ENCODE data around the gene SCCPDH.
A peak's percentile ranks its signal among the peaks of the same experiment; 100 is the strongest.
"Not testable (repeated sequence)": the region's sequence is repeated elsewhere in the genome, so short reads cannot be mapped to it uniquely, and the experiment has no call there.

The SCCPDH gene

GRCh38 chr1:246711548-246712003 lies 12.6 kb upstream of the SCCPDH start:
- DNase-seq (ENCODE audit: low read depth) = no peak
- TF ChIP-seq, protein P1, sequence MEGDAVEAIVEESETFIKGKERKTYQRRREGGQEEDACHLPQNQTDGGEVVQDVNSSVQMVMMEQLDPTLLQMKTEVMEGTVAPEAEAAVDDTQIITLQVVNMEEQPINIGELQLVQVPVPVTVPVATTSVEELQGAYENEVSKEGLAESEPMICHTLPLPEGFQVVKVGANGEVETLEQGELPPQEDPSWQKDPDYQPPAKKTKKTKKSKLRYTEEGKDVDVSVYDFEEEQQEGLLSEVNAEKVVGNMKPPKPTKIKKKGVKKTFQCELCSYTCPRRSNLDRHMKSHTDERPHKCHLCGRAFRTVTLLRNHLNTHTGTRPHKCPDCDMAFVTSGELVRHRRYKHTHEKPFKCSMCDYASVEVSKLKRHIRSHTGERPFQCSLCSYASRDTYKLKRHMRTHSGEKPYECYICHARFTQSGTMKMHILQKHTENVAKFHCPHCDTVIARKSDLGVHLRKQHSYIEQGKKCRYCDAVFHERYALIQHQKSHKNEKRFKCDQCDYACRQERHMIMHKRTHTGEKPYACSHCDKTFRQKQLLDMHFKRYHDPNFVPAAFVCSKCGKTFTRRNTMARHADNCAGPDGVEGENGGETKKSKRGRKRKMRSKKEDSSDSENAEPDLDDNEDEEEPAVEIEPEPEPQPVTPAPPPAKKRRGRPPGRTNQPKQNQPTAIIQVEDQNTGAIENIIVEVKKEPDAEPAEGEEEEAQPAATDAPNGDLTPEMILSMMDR (IDR thresholded peaks at IDR 0.05; ENCODE audit: low read depth, low read length) = no peak
- TF ChIP-seq POLR2A (IDR thresholded peaks at IDR 0.05; ENCODE audit: extremely low read depth, insufficient read length) = no peak
- TF ChIP-seq MYC (IDR thresholded peaks at IDR 0.05; ENCODE audit: low read depth, low read length) = no peak
- TF ChIP-seq, protein P2, sequence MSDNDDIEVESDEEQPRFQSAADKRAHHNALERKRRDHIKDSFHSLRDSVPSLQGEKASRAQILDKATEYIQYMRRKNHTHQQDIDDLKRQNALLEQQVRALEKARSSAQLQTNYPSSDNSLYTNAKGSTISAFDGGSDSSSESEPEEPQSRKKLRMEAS (IDR thresholded peaks at IDR 0.05; ENCODE audit: low read depth, low read length) = no peak
- no peak overlapping the region for H3K4me3 ChIP-seq (ENCODE audit: low read depth, low read length)

GRCh38 chr1:246712428-246712827 lies 11.8 kb upstream of the SCCPDH start:
- not testable (repeated sequence) for DNase-seq (ENCODE audit: low read depth); H3K4me3 ChIP-seq (ENCODE audit: low read depth, low read length)

DNA sequence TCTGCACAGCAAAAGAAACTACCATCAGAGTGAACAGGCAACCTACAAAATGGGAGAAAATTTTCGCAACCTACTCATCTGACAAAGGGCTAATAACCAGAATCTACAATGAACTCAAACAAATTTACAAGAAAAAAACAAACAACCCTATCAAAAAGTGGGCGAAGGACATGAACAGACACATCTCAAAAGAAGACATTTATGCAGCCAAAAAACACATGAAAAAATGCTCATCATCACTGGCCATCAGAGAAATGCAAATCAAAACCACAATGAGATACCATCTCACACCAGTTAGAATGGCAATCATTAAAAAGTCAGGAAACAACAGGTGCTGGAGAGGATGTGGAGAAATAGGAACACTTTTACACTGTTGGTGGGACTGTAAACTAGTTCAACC lies 4.8 kb upstream of the SCCPDH start:
- H3K4me3 ChIP-seq (ENCODE audit: low read depth, low read length); DNase-seq (ENCODE audit: low read depth): not testable (repeated sequence)

DNA sequence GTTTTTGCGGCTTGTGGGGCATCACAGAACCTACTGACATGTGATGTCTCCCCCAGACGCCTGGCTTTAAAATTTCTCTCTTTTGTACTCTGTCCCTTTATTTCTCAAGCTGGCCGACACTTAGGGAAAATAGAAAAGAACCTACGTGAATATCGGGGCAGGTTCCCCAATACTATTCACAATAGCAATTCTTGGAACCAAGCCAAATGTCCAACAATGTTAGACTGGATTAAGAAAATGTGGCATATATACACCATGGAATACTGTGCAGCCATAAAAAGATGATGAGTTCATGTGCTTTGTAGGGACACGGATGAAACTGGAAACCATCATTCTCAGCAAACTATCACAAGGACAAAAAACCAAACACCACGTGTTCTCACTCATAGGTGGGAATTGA lies 3.4 kb upstream of the SCCPDH start:
- DNase-seq (ENCODE audit: low read depth); H3K4me3 ChIP-seq (ENCODE audit: low read depth, low read length): not testable (repeated sequence)

GRCh38 chr1:246722720-246723119 lies 1.5 kb upstream of the SCCPDH start:
- TF ChIP-seq POLR2A (IDR thresholded peaks at IDR 0.05; ENCODE audit: extremely low read depth, insufficient read length) (no peak), MYC (IDR thresholded peaks at IDR 0.05; ENCODE audit: low read depth, low read length) (no peak)
- TF ChIP-seq, protein P2 (IDR thresholded peaks at IDR 0.05; ENCODE audit: low read depth, low read length) = no peak
- TF ChIP-seq, protein P1 (IDR thresholded peaks at IDR 0.05; ENCODE audit: low read depth, low read length) = no peak
- H3K4me3 ChIP-seq (ENCODE audit: low read depth, low read length) = no peak overlapping the region
- no peak for DNase-seq (ENCODE audit: low read depth)

- DNase-seq (ENCODE audit: low read depth) = peak; percentile 70
- H3K4me3 ChIP-seq (ENCODE audit: low read depth, low read length) = peak overlapping the region; percentile 77
- TF ChIP-seq, protein P2 (IDR thresholded peaks at IDR 0.05; ENCODE audit: low read depth, low read length) = no peak; the same call in none of the 2 replicates
- TF ChIP-seq, protein P1 (IDR thresholded peaks at IDR 0.05; ENCODE audit: low read depth, low read length) = no peak
- TF ChIP-seq MYC (IDR thresholded peaks at IDR 0.05; ENCODE audit: low read depth, low read length) (peak; percentile 17; the same call in 1 of the 2 replicates), POLR2A (IDR thresholded peaks at IDR 0.05; ENCODE audit: extremely low read depth, insufficient read length) (no peak)
Measured at GRCh38 chr1:246724731-246725095, 504 bp downstream of the SCCPDH start.

DNA sequence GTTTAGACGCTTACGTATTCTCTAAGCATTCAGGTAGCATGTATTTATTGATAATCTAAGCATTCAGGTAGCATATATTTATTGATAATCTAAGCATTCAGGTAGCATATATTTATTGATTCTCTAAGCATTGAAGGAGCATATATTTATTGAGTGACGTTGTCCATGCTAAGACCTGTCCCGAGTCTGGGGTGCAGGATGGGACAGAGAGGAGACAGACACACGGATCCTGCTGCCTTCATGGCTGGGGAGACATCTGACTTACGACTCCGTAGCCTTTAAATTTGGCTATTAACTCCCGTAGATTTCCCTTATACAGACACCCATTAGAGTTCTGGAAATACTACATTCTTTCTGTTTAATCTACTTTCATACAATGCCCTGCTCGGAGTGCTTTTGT lies 982 bp downstream of the SCCPDH start:
- peak overlapping the region; percentile 77 for H3K4me3 ChIP-seq (ENCODE audit: low read depth, low read length)
- peak; percentile 50 for DNase-seq (ENCODE audit: low read depth)
- no peak for TF ChIP-seq POLR2A (IDR thresholded peaks at IDR 0.05; ENCODE audit: extremely low read depth, insufficient read length)
- TF ChIP-seq, protein P2 (IDR thresholded peaks at IDR 0.05; ENCODE audit: low read depth, low read length) = no peak

DNA sequence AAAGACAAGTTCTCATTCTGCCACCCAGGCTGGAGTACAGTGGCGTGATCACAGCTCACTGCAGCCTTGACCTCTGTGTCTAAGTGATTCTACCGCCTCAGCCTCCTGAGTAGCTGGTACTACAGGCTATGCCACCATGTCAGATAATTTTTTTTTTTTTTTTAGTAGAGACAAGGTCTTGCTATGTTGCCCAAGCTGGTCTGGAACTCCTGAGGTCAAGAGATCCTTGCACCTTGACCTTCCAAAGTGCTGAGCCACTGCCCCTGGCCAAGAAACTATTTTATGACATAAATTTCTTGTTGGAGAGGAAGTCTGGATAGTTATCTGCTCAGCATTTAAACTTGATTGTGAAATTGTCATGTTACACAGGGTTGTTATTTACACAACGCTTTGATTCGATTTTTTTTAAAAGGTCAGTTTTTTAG lies 2.1 kb downstream of the SCCPDH start:
- H3K4me3 ChIP-seq (ENCODE audit: low read depth, low read length) = peak overlapping the region; percentile 77
- DNase-seq (ENCODE audit: low read depth) = peak; percentile 50
- TF ChIP-seq, protein P2 (IDR thresholded peaks at IDR 0.05; ENCODE audit: low read depth, low read length) = no peak
- TF ChIP-seq, protein P1 (IDR thresholded peaks at IDR 0.05; ENCODE audit: low read depth, low read length) = no peak
- TF ChIP-seq MYC (IDR thresholded peaks at IDR 0.05; ENCODE audit: low read depth, low read length) = no peak
- TF ChIP-seq POLR2A (IDR thresholded peaks at IDR 0.05; ENCODE audit: extremely low read depth, insufficient read length) = no peak
